Mammary epithelial cell (primary cell): ENCODE results near the gene LRRC3.

ENCODE experiments used
- CTCF ChIP-seq, 2 donors: IDR thresholded peaks in 1 of 2; conservative IDR thresholded peaks in 1 of 2; 2 replicates each; pipeline ENCODE4 v1.5.1; 2011 to 2012; ENCODE audit warnings: inconsistent platforms in 2 of 2, low read length in 2 of 2, mild to moderate bottlenecking in 2 of 2, control low read depth in 1 of 2, low read depth in 1 of 2; ENCODE audit not compliant: insufficient read depth in 1 of 2; ENCODE audit errors: extremely low read depth in 1 of 2
- EZH2 ChIP-seq: IDR thresholded peaks from 2 replicates; pipeline ENCODE4 v1.6.1; 2012; ENCODE audit warnings: low read length, inconsistent platforms, borderline replicate concordance

DNA sequence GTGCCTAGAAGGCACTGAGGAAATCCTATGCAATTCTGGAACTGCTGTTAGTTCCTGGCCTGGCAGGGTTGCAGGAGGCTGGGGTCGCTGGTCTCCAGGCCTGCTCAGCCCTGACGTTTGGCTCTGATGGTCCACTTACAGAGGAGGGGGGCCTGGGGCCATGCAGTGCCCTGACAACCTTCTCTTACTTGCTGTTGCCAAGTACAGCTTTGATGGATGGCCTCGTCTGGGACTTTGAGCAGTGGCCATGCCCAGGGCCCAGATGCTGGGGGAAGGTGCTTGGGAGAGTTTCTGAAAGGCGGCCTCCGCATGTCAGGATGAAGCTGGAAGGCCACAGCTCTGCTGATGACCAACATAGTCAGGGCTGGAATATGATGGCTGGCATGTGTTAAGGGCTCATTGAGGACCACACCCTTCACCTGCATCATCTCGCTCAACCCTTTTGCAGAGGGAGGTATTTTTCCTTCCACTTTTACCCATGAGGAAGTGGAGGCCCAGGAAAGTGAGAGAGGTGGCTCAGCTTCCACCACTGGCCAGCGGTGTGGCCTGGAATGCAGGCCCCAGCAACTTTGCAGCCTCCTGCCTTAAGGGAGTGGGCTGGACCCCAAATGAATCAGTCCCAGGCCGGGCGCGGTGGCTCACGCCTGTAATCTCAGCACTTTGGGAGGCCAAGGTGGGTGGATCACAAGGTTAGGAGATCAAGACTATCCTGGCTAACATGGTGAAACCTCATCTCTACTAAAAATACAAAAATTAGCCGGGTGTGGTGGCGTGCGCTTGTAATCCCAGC is 34.7 kb upstream of the LRRC3 start:
- no peak for TF ChIP-seq CTCF (conservative IDR thresholded peaks at IDR 0.05 in 1 of 2, IDR thresholded peaks at IDR 0.05 in 1 of 2; ENCODE audit: extremely low read depth in 1 of 2, insufficient read depth in 1 of 2, low read depth in 1 of 2, low read length in 2 of 2)
- TF ChIP-seq EZH2 = no peak
